ENCODE measurements around the gene KCNE2.
"Not testable (repeated sequence)": the region's sequence is repeated elsewhere in the genome, so short reads cannot be mapped to it uniquely, and the experiment has no call there.

The KCNE2 gene

GRCh38 chr21:34406676-34407075, 42.9 kb downstream of the KCNE2 start:
- not testable (repeated sequence) for H3K36me3 ChIP-seq (ENCODE audit: control insufficient read depth, insufficient read depth, low read length); H3K4me1 ChIP-seq (ENCODE audit: control insufficient read depth, insufficient read depth, low read length, poor library complexity, severe bottlenecking); H3K9me3 ChIP-seq (ENCODE audit: control insufficient read depth, low read length); H3K27ac ChIP-seq (ENCODE audit: low read depth, low read length, severe bottlenecking); H3K4me3 ChIP-seq (ENCODE audit: extremely low read depth, insufficient read depth, low read length, poor library complexity, severe bottlenecking)
- WGBS, 2 experiments (ENCODE audit: insufficient coverage in 2 of 2) = no CpG with 5 or more reads among the region's 2 CpGs

- H3K9me3 ChIP-seq (ENCODE audit: control insufficient read depth, low read length); H3K27ac ChIP-seq (ENCODE audit: low read depth, low read length, severe bottlenecking); H3K4me1 ChIP-seq (ENCODE audit: control insufficient read depth, insufficient read depth, low read length, poor library complexity, severe bottlenecking); H3K36me3 ChIP-seq (ENCODE audit: control insufficient read depth, insufficient read depth, low read length); H3K4me3 ChIP-seq (ENCODE audit: extremely low read depth, insufficient read depth, low read length, poor library complexity, severe bottlenecking): not testable (repeated sequence)
- no CpG with 5 or more reads among the region's 9 CpGs for whole genome bisulfite sequencing, 2 experiments (ENCODE audit: insufficient coverage in 2 of 2)
These were observed 43.5 kb downstream of the KCNE2 start for GRCh38 chr21:34407294-34407693.

GRCh38 chr21:34417448-34418077, 53.8 kb downstream of the KCNE2 start:
- not testable (repeated sequence) for H3K9me3 ChIP-seq (ENCODE audit: control insufficient read depth, low read length); H3K4me3 ChIP-seq (ENCODE audit: extremely low read depth, insufficient read depth, low read length, poor library complexity, severe bottlenecking); H3K36me3 ChIP-seq (ENCODE audit: control insufficient read depth, insufficient read depth, low read length); H3K4me1 ChIP-seq (ENCODE audit: control insufficient read depth, insufficient read depth, low read length, poor library complexity, severe bottlenecking); H3K27ac ChIP-seq (ENCODE audit: low read depth, low read length, severe bottlenecking)
- WGBS, 2 experiments (ENCODE audit: insufficient coverage in 2 of 2) = no CpG with 5 or more reads among the region's 5 CpGs

Data from mesodermal cell (in vitro differentiated cells).